Lung (tissue), 12 donors: Measurements from ENCODE around the gene MPL. TPM values are rescaled to one million over a fixed set of nuclear protein-coding genes. Genes with fewer than 3 reads are reported as not detected.
A peak's percentile ranks its signal among the peaks of the same experiment; 100 is the strongest.

Source experiments
- ATAC-seq: fragments of 200-7000 bp; cut with Tn5 transposase; one replicate; pipeline ENCODE4 v1.9.1; 2020; ENCODE audit warnings: moderate number of reproducible peaks; ENCODE audit not compliant: insufficient read depth, low FRiP score
- DNase-seq, 3 donors: peaks; one replicate each; pipeline ENCODE4 v3.0.0-alpha.2; 2013 to 2017
- H3K27ac ChIP-seq, 2 donors: one replicate each; pipeline ENCODE4 v1.5.1; 2013; ENCODE audit warnings: mild to moderate bottlenecking in 2 of 2, moderate library complexity in 2 of 2, control low read depth in 1 of 2, inconsistent platforms in 1 of 2, low read depth in 1 of 2, low read length in 1 of 2
- H3K27me3 ChIP-seq, 3 donors: one replicate each; pipeline ENCODE4 v1.5.1; 2013; ENCODE audit warnings: low read length in 2 of 3; ENCODE audit not compliant: control insufficient read depth in 3 of 3, insufficient read depth in 3 of 3
- H3K36me3 ChIP-seq, 4 donors: one replicate each; pipeline ENCODE4 v1.5.1; 2013; ENCODE audit warnings: low read length in 4 of 4, mild to moderate bottlenecking in 1 of 4, moderate library complexity in 1 of 4; ENCODE audit not compliant: control insufficient read depth in 4 of 4, insufficient read depth in 4 of 4
- H3K4me1 ChIP-seq, 5 donors: one replicate each; pipeline ENCODE4 v1.5.1; 2013; ENCODE audit warnings: low read length in 5 of 5, mild to moderate bottlenecking in 2 of 5, moderate library complexity in 1 of 5; ENCODE audit not compliant: control insufficient read depth in 5 of 5, insufficient read depth in 5 of 5
- H3K4me3 ChIP-seq: one replicate; pipeline ENCODE4 v1.5.1; 2013; ENCODE audit warnings: mild to moderate bottlenecking, control low read depth, moderate library complexity
- H3K9ac ChIP-seq, 2 donors: one replicate each; pipeline ENCODE4 v1.5.1; 2013; ENCODE audit warnings: low read length in 2 of 2, control low read depth in 1 of 2; ENCODE audit not compliant: insufficient read depth in 1 of 2
- H3K9me3 ChIP-seq, 4 donors: one replicate each; pipeline ENCODE4 v1.5.1; 2013; ENCODE audit warnings: low read length in 3 of 4, mild to moderate bottlenecking in 1 of 4, moderate library complexity in 1 of 4; ENCODE audit not compliant: control insufficient read depth in 4 of 4, insufficient read depth in 3 of 4
- WGBS, 2 donors: extraction: QIAGEN DNeasy Blood & Tissue Kit; methylation state at CpG; one replicate each; pipeline ENCODE4 v1.1.7; 2013; 5-methylcytosine and 5-hydroxymethylcytosine counted together
- polyA plus RNA-seq, 2 donors: library from polyadenylated mRNA; stranded (reverse); fragments of 200-250 nt; gene quantifications; one replicate each; pipeline ENCODE4 v1.2.1, GENCODE V29; 2013
- total RNA-seq, 2 donors: library from RNA; depleted of rRNA in 1 of 2; stranded (reverse); fragments of >200 nt in 1 of 2; gene quantifications; one replicate each; pipeline ENCODE4 v1.2.1, GENCODE V29; 2014 to 2021
- TF ChIP-seq, protein P1 (sequence below): IDR thresholded peaks from 2 replicates; pipeline ENCODE4 v1.5.1; 2012; ENCODE audit warnings: mild to moderate bottlenecking; ENCODE audit errors: control extremely low read depth, extremely low read depth
- donor health status: control.
- donor health status: control.
- donor health status: Bipolar disorder and iron deficiency.
- donor health status: healthy.
- donor health status: DM: yes; HTN: yes; CAD: no.

Gene MPL
- total and polyA plus RNA-seq, 4 donors, result 0.12 to 0.67 (median 0.43) TPM

DNA sequence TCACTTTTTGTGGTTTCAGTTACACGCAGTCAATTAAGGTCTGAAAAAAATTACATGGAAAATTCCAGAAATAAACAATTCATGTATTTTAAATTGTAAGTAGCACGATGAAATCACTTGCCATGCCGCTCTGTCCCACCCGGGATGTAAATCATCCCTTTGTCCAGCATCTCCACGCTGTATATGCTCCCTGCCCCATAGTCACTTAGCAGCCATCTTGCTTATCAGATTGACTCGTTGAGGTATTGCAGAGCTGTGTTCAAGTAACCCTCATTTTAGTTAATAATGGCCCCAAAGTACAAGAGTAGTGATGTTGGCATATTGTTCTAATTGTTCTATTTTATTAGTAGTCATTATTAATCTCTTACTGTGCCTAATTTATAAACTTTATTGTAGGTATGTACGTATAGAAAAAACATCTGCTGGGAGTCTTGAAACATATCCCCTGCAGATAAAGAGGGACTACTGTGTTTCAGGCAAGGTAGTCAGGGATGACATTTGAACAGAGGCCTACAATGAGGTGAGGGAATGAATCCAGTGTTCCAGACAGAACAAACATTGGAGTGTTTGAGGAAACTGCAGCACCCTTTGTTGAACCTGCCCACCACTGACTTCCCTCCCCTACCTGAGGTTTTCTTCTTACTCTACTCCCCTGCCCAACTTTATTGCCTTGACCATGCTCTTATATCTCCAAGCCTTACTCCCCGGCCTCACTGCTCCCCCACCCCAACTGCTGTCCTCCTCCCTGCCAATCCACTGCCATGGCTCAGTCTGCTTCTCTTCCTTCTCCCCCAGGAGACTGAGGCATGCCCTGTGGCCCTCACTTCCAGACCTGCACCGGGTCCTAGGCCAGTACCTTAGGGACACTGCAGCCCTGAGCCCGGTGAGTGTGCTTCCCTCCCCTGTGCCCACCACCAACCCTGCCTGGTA is 14.1 kb downstream of the MPL start:
- 88 to 89% methylated on average over 10 of the region's 10 CpGs for WGBS, 2 donors
- no peak for DNase-seq
- Histone ChIP-seq H3K27ac (no peak overlapping the region), H3K4me1 (peaks cover 0 to 12% (median 4%) of the 10 kb centered on the region in 5 donors), H3K9ac (no peak overlapping the region), H3K4me3 (no peak overlapping the region), H3K9me3 (no peaks in the 10 kb centered on the region), H3K36me3 (no peaks in the 10 kb centered on the region), H3K27me3 (peaks cover 0 to 5% (median 0%) of the 10 kb centered on the region in 3 donors)
- ATAC-seq, result no peak
- TF ChIP-seq, protein P1, sequence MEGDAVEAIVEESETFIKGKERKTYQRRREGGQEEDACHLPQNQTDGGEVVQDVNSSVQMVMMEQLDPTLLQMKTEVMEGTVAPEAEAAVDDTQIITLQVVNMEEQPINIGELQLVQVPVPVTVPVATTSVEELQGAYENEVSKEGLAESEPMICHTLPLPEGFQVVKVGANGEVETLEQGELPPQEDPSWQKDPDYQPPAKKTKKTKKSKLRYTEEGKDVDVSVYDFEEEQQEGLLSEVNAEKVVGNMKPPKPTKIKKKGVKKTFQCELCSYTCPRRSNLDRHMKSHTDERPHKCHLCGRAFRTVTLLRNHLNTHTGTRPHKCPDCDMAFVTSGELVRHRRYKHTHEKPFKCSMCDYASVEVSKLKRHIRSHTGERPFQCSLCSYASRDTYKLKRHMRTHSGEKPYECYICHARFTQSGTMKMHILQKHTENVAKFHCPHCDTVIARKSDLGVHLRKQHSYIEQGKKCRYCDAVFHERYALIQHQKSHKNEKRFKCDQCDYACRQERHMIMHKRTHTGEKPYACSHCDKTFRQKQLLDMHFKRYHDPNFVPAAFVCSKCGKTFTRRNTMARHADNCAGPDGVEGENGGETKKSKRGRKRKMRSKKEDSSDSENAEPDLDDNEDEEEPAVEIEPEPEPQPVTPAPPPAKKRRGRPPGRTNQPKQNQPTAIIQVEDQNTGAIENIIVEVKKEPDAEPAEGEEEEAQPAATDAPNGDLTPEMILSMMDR, result no peak

DNA sequence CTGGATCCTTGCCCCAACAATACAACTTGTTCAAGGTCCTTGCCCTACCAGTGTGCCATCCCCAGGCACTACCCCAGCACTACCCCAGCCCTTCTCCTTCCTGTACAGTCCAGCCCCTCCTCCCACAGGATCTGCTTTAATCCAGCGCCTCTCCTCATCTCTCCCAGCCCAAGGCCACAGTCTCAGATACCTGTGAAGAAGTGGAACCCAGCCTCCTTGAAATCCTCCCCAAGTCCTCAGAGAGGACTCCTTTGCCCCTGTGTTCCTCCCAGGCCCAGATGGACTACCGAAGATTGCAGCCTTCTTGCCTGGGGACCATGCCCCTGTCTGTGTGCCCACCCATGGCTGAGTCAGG is 14.7 kb downstream of the MPL start:
- Histone ChIP-seq H3K4me3 (no peak overlapping the region), H3K9me3 (no peaks in the 10 kb centered on the region), H3K9ac (no peak overlapping the region), H3K27ac (no peak overlapping the region), H3K4me1 (peaks cover 0 to 12% (median 4%) of the 10 kb centered on the region in 5 donors), H3K36me3 (no peaks in the 10 kb centered on the region), H3K27me3 (peaks cover 0 to 5% (median 0%) of the 10 kb centered on the region in 3 donors)
- ATAC-seq (no peak), DNase-seq (no peak)
- TF ChIP-seq, protein P1, result no peak
- WGBS, 2 donors, result 95 to 98% methylated on average over 2 of the region's 2 CpGs

DNA sequence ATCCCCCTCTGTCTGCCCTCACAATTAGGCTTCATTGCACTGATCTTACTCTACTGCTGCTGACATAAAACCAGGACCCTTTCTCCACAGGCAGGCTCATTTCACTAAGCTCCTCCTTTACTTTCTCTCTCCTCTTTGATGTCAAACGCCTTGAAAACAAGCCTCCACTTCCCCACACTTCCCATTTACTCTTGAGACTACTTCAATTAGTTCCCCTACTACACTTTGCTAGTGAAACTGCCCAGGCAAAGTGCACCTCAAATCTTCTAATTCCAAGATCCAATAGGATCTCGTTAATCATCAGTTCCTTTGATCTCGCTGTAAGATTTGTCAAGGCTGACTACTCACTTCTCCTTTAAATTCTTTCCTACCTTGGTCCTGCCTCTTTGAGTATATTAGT is 15.3 kb downstream of the MPL start:
- ATAC-seq, result no peak
- H3K27me3 ChIP-seq, result peaks cover 0 to 5% (median 0%) of the 10 kb centered on the region in 3 donors
- no peaks in the 10 kb centered on the region for H3K36me3 ChIP-seq
- no peak overlapping the region for H3K4me3 ChIP-seq
- no peaks in the 10 kb centered on the region for H3K9me3 ChIP-seq
- peak in 1 of 3 donors; percentile 56 for DNase-seq
- H3K27ac ChIP-seq, result no peak overlapping the region
- peaks cover 0 to 14% (median 5%) of the 10 kb centered on the region in 5 donors for H3K4me1 ChIP-seq
- TF ChIP-seq, protein P1, result no peak
- H3K9ac ChIP-seq, result no peak overlapping the region
- WGBS, 2 donors, result 57 to 61% methylated on average over 3 of the region's 3 CpGs
